ENCODE data around the gene GSC2.
A peak's percentile ranks its signal among the peaks of the same experiment; 100 is the strongest.

The GSC2 gene

GRCh38 chr22:19129871-19130270 lies 20.2 kb downstream of the GSC2 start:
- H3K27me3 ChIP-seq (ENCODE audit: insufficient read depth, poor library complexity, severe bottlenecking), result no peaks in the 10 kb centered on the region
- no peak overlapping the region for H3K27ac ChIP-seq (replicated peaks)
- no peak for DNase-seq (ENCODE audit: low read depth in 1 of 2, low spot score in 1 of 2)
- no peak overlapping the region for H3K4me3 ChIP-seq (replicated peaks; ENCODE audit: insufficient read depth, low read length)
- TF ChIP-seq SPI1 (IDR thresholded peaks at IDR 0.05; ENCODE audit: borderline replicate concordance, low read depth), result no peak
- no peak for TF ChIP-seq REST (IDR thresholded peaks at IDR 0.05; ENCODE audit: insufficient replicate concordance, low read depth)
- no peak for TF ChIP-seq POLR2AphosphoS5 (IDR thresholded peaks at IDR 0.05; ENCODE audit: low read depth)
- no peak for TF ChIP-seq CTCF (IDR thresholded peaks at IDR 0.05; ENCODE audit: insufficient read depth, low read length)
- no peak for TF ChIP-seq GABPA (IDR thresholded peaks at IDR 0.05; ENCODE audit: low read depth)

GRCh38 chr22:19128946-19129727 lies 21.0 kb downstream of the GSC2 start:
- no peak overlapping the region for H3K27ac ChIP-seq (replicated peaks)
- TF ChIP-seq POLR2AphosphoS5 (IDR thresholded peaks at IDR 0.05; ENCODE audit: low read depth) (no peak), GABPA (IDR thresholded peaks at IDR 0.05; ENCODE audit: low read depth) (no peak), CTCF (IDR thresholded peaks at IDR 0.05; ENCODE audit: insufficient read depth, low read length) (no peak), SPI1 (IDR thresholded peaks at IDR 0.05; ENCODE audit: borderline replicate concordance, low read depth) (peak; percentile 35), REST (IDR thresholded peaks at IDR 0.05; ENCODE audit: insufficient replicate concordance, low read depth) (no peak)
- no peak for DNase-seq (ENCODE audit: low read depth in 1 of 2, low spot score in 1 of 2)
- no peaks in the 10 kb centered on the region for H3K27me3 ChIP-seq (ENCODE audit: insufficient read depth, poor library complexity, severe bottlenecking)
- no peak overlapping the region for H3K4me3 ChIP-seq (replicated peaks; ENCODE audit: insufficient read depth, low read length)

- H3K4me3 ChIP-seq (replicated peaks; ENCODE audit: insufficient read depth, low read length), result no peak overlapping the region
- no peak overlapping the region for H3K27ac ChIP-seq (replicated peaks)
- H3K27me3 ChIP-seq (ENCODE audit: insufficient read depth, poor library complexity, severe bottlenecking), result no peaks in the 10 kb centered on the region
- no peak for DNase-seq (ENCODE audit: low read depth in 1 of 2, low spot score in 1 of 2)
- TF ChIP-seq SPI1 (IDR thresholded peaks at IDR 0.05; ENCODE audit: borderline replicate concordance, low read depth), result no peak
- TF ChIP-seq REST (IDR thresholded peaks at IDR 0.05; ENCODE audit: insufficient replicate concordance, low read depth), result no peak
- TF ChIP-seq POLR2AphosphoS5 (IDR thresholded peaks at IDR 0.05; ENCODE audit: low read depth), result no peak
- no peak for TF ChIP-seq GABPA (IDR thresholded peaks at IDR 0.05; ENCODE audit: low read depth)
- no peak for TF ChIP-seq CTCF (IDR thresholded peaks at IDR 0.05; ENCODE audit: insufficient read depth, low read length)
Measured at GRCh38 chr22:19128009-19128401, 22.1 kb downstream of the GSC2 start.

Measured in HL-60 (cell line).